ENCODE data around the gene RNU5D-1.
"Not testable (repeated sequence)": the region's sequence is repeated elsewhere in the genome, so short reads cannot be mapped to it uniquely, and the experiment has no call there.

The RNU5D-1 gene

DNA sequence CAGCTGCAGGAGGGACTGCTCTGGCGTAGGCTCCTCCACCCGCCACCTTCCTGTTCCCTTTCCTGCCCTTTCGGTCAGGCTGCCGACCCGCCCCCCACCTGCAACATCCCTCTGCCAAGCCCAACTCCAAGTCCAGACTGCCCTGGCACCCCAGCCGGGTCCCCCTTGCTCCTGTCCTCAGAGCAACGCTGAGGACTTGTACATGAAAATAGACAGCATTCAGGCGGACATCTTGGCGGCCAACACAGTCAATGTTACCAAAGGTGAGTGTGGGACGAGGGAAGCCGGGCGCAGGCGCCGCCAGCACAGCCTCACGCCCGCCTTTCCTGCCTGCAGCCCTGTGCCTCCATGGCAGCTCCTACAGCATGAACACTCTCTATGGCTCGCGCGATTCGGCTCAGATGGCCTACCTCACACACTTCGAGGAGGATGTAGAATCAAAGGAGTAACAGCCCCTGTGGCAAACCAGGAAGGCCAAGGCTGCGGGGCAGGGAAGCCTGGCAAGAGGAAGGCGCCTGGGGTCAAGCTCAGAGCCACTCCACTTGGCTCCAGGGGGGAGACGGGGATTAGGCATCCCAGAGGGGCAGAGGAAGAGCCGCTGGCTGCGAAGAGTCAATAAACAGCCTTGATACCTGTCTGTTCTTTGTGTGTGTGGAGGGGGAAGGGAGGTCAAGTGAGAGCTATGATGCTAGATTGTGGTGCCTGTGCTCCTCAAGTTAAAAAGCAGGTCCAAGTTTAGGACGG, 5.8 kb downstream of the RNU5D-1 start:
- no peak for DNase-seq

DNA sequence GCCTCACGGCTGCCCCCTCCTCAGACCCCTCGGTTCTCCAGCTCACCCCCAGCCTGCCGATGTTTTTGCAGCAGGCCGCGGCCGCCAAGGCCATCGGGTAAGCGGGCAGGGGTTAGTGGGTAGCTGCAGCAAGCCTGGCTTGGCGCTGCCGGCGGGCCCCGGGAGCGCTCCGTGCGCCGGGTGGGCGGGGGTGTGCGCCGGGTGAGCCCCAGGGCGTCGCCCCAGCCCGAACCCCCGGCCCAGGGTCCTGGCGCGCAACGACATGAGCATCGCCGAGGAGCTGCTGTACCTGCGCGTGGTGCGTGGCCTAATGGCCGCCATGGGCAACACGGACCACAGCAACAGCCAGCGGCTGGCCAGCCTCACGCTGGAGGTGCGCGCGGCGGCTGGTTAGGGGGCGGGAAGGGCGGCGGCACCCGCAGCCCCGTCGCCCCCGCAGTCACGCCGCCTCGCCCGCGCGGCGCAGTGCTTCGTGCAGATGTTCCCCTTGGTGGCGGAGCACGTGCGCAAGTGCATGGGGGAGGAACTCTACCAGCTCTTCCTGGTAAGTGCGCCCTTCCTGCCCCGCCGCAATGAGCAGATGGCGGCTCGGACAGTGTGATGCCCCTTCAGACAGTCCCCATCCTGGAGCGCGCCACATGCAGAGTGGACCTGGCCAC, 6.5 kb downstream of the RNU5D-1 start:
- no peak for DNase-seq

DNA sequence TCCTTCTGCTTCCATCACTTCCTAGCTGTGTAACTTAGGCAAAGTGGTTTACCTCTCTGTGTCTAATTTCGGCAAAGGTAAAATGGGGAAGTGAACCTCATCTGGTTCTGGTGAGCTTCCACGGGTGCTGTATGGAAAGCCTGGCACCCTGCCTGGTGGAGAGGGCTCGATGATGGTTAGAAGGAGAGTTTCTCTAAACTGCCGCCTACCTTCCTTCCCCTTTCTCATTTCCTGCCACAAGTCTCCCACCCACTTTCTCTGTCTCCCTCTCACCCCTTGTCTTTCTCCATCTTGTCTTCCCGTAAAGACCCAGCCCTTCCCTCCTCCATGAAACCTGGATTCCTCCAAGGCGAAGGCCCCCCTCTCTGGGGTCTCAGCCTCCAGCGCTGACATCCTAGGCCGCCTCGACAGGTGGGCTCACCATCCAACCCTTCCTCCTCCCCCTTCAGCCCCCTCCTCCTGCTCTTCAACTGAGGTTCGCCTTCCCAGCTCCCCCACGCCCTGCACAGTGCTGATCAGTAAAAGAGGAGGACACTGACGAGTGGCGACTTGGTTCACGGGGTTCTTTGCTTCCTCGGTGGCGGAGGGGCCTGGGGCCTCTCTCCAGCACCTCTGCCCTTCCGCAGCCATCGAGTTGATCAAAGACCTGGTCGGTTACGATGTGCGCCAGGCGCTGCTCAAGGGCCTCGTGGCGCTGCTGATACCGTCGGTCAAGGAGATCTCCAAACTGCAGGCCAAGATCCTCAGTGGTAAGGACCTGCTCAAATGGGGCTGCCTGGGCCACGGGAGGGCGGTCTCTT, 7.3 kb downstream of the RNU5D-1 start:
- DNase-seq = peak; percentile 59

DNA sequence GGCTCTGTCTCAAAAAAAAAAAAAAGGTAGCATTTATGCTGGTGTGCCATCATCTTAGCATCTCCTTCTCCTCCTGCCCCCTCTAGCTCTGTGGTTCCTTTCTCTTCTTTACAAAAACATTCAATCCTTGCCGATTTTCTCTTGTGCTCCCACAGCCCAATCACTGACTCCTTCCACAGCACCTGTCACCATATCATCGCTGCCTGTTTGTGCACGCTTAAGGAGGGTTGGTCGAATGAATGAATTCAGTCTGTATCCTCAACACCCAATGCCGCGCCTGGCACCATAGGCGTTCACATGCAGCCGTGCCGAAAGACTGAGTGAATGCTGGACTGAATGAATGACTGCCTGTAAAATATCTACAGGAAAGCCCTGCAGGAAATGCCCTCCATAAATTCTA, 7.9 kb downstream of the RNU5D-1 start:
- peak; percentile 40 for DNase-seq

DNA sequence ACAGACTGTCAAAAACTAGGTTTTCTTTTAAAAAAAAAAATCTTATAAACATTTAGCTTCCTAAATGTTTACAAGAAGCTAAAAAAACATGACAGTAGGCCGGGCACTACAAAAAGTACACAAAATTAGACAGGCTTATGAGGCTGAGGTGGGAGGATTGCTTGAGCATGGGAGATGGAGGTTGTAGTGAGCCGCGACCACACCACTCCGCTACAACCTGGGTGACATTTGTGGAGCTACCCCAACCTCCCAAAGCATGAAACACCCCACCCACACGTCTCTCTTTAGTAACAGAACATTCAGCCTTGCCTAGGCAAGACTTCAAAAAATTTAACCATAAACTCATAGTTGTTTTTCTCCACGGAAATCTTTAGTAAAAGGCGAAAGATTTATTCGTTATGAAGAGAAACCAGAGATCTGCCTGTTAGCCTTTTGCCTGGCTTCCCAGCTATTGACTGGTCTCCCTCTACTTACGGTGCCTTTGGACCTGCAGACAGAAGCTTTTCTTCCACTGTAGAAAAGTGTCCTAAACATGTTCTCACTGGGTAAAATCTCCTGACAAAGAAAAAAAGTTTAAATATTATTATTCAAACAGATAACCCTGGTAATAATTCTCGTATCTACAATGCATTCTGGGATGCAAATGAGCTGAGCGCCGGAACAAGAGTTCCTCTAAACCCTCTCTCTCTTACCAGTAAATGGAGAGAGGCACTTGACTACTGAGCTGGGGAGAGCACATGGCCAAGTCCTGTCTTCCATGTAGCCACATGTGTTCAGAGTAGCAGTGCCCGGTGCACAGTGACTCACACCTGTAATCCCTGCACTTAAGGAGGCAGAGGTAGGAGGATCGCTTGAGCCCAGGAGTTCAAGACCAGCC, 9.2 kb downstream of the RNU5D-1 start:
- peak; percentile 98 for DNase-seq

DNA sequence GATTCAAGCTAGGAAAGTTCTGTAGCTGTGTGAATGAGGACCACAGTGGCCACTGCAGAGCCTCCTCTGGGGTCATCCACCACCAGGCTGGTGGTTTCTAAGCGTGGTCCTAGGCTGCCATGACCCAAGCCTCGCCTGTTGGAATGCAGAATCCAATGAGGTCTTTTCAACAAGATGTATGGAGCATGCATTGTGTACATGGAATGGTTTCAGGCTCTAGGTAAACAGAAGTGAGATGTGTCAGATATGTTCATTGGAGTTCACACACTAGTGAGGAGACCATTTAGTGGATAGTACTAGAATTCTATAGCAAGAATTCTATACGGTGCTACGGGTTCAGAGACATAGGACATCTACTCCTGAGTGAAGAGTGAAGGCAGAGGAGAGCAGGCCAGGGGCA, 10.7 kb downstream of the RNU5D-1 start:
- no peak for DNase-seq

DNA sequence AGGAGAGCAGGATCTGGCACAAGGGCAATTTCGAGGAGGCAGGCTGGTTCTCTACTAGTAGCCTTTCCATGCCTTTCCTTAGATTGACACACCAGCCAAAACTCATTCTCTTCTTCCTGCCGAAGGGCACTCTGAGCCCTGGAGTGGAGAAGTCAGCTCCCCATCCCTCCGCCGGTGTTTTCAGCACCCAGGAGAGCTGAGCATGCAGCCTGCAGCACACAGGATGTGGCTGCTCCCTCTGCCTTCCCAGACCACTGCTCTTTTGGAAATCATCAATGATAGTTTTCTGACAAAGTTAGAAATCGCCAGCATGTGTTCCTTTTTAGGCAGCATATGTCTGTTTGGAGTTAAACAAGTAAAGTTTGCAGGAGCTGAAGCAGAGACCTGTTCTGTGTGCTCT, 11.7 kb downstream of the RNU5D-1 start:
- DNase-seq = no peak

DNA sequence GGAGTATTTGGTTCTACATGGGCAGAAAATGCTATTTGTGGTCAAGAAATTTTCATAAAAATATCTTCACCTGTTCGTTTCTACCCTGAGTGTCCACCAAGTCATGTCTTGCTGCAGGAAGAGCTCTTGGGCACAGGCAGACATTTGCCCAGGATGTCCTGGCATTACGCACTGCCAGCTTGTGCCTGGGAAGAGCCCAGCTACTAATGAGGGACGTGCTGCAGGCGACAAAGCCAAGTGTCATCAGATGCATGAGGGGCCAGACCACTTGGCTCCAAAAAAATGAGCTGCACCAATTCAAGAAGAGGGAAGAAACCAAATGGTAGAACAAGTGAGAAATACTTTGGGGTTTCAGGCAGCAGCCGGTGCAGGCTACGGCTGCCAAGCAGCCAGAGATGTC, 12.9 kb downstream of the RNU5D-1 start:
- no peak for DNase-seq

DNA sequence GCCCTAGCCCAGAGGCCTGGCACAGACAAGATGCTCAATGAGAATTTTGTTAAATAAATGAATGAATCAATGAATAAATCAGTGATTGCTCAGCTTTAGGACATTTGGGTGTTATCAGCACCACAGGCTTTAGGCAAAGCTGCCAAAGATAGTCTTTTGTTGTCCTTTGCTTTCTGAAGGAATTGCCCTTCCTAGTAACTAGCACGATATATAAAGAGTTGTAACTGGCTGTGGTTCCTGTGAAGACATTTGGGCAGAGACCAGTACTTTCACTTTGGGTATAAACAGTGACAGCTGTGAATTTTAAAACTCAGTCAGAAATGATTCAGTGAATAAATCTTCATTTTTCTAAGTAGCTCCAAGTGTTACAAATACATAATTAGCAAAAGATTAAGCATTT, 13.3 kb downstream of the RNU5D-1 start:
- DNase-seq = no peak

DNA sequence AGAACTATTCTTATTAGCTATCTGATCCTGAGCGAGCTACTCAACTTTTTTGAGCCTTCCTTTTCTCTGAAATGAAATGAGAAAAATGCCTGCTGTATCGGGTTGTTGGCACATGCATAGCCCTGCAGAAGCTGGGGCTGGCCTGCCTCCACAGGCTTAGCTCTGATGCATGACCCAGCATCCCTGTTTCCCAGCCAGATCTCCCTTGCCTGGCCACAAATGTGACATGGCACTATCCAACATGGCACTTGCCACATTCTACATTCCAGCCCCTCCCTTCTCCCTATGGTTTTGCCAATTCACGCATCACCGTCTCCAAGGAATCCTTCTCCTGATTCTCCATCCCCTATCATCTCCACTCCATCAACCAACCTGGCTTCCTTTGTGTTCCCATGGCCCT, 13.8 kb downstream of the RNU5D-1 start:
- DNase-seq = no peak

DNA sequence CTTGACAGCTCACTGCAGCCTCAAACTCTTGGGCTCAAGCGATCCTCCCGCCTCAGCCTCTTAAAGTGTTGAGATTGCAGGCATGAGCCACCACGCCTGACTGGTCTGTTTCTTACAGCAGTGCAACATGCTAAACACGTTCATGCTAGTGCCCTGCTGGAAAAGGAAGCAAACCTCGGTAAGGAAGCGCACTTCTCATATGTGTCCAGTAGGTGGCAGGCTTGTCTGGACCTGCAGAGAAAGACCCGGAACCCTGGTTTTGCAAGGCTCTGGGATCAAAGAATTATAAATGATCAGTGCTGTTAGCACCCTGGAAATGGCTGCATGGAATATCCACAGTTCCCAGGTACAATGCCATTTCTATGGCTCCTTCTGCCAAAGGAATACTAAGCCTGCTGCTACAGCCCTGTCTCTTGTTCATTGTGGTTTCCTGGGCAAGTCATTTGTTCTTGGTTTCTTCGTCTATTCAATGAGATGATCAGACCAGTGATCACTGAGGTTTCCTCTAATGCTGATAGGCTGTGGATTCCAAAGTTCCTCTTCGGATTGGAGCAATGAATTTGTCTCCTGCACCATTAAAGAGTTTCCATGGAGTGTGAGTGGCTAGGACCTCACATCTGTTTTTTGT, 15.9 kb downstream of the RNU5D-1 start:
- DNase-seq = peak; percentile 82

DNA sequence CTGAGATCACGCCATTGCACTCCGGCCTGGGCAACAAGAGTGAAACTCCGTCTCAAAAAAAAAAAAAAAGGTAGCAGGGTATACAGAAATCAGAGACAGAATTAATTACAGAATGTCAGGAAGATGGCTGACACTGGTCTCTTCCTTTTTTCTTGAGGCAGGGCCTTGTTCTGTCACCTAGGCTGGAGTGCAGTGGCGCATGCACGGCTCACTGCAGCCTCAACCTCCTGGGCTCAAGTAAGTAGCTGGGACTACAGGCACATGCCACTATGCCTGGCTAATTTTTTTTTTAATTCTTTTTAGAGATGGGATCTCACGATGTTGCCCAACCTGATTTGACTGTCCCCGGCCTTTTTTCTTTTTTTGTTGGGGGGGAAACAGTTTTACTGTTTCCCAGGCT, 16.4 kb downstream of the RNU5D-1 start:
- no peak for DNase-seq

DNA sequence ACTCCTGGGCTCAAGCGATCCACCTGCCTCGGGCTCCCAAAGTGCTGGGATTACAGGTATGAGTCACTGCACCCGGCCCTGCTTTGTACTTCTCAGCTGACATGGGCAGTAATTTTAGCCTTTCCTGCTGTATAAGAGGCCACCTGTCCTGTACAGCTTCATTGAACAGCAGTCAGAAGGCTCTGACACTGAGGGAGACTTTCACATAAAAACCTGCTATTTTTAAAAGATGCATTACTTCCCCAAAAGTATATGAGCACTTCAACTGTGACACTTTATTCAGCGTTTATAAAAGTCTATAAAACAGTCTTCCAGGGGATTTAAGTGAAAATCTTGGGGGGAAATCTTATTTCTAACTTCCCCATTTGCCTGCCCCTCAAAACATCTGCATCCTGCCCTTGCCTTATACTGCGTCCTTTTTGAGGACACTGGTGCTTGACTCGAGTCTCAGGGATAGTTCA, 17.6 kb downstream of the RNU5D-1 start:
- DNase-seq = no peak

DNA sequence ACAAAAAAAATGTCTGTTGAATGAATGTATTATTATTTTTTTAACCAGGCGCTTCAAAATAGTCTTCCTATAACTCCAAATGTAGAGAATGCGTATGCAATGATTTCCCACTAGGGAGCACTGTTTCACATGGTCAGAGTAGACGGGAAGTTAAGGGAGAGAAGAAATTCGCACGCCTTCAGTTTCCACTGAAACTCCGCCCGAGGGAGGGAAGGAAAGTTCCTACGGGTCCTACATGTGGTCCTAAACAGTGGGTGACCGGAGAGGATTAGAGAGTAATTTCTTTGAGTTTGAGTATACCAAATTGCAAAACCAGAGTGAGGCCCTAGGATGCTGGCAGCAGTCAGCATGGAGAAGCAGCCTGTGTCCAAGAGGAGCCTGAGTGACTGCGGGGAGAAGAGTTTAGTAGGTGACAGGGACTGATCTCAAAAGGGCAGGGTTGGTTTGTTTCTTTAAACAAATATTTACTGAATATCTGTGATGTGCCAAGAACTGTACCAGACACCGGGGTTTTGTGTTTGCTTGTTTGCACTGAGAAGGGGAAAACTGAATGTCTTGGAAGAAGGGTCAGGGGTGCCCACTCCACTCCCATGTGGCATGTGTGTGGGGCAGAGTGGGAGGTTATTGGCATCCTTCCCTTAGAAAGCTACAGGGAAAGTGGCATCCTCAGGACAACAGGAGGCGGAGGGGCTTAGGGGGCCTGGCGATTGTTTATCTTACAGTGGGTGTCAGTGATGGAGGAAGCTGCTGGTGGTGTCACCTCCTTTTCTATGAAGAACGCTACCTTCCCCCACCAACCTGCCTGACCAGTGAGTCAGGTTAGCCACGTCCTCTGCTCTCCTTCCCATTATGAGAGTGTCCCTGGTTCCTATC, 22.8 kb downstream of the RNU5D-1 start:
- peak; percentile 56 for DNase-seq

DNA sequence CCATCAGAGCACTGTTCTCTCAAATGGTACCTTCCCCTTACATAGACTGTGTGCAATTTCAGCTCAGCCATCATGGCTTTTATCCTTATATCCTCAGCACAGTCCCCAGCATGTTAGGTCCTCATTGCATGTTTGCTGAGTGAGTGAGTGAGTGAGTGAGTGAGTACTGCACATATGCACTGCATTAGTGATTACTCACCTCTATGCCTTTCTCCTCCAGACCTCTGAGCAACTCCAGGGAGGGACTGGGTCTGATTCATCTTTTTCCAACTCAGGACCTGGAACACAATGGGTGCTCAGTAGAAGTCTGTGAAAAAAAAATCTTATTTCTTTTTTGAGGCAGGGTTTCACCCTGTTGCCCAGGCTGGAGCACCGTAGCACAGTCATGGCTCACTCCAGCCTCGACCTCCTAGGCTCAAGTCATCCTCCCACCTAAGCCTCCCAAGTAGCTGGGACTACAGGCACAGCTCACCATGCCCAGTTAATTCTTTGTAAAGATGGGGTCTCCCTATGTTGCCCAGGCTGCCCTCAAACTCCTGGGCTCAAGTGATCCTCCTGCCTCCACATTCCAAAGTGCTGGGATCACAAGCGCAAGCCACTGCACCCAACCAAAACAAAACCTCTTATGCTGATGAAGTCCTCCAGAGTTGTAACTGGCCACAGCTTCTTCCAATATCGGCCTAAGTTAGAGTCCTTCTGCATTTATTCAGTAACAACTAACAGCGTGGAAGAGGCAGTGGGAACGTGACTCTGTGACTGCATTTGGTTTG, 23.7 kb downstream of the RNU5D-1 start:
- no peak for DNase-seq

DNA sequence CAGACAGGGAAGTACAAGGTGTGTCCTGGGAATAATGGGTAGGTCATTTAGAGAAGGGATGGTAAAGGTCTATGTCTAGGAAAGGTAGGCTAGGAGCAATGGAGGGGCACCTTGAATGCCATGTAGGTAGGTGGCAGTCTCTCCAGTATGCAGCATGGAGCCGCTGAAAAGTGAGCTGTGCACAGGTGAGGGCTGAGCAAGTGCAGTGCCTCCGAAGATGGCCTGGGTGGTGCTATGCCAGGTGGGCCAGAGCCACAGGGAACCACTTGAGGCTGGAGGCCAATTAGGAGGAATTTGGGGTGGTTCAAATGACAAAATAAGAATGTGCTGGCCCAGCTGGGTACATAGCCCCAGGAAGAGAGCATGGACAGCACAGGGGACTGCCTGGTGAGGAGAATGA, 25.0 kb downstream of the RNU5D-1 start:
- DNase-seq = no peak

DNA sequence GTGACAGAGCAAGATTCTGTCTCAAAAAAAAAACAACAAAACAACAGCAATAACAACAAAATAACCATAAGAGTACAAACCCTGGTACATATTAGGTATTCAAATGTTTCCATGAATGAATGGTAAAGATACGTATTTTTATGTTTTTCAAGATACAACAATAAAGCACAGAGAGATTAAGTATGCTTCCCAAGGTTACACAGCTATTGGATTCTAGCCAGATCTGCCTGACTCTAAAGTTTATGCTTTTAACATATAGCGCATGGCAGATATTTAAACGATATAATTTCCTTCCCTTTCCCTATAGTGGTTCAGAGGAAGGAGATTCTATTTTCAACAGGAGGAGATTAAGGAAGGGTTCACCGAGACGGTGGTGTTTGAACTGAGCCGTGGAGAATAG, 25.5 kb downstream of the RNU5D-1 start:
- DNase-seq = no peak

DNA sequence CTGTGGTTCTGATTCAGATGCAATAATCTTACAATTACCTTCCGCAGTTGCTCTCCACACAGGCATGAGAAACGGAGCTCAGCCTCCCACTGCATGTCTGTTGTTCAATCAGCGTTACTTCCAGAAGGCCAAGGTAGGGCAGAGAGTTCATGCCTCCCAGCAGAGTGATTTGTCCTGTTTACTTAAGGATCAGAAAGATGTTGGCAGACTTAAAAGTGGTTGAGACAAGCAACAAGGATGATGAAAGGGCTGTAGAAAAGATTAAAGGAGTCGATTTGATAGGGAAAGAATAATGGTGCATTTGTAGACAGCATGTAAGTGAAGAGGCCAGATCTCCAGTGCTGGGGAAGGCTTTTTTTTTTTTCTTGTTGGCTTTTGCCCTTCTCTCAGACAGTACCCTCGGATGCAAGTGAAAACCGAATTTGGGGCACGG, 29.8 kb downstream of the RNU5D-1 start:
- no peak for DNase-seq

DNA sequence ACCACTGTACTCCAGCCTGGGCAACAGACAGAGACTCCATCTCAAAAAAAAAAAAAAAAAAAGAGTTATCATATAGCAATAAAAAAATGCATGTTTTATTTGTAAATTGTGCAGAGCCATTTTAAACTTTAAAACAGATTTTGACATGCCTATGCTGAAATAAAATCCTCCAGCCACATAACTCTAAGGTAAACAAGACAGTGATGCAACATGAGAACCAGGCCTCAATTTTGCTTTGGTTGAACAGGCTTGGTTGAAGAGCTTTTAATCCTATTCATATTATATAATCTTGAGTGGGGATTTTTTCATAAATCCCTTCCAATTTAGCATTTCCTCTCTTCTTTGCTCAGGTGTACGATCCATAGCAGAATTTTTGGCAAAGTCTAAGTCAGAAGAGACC, 30.4 kb downstream of the RNU5D-1 start:
- no peak for DNase-seq

DNA sequence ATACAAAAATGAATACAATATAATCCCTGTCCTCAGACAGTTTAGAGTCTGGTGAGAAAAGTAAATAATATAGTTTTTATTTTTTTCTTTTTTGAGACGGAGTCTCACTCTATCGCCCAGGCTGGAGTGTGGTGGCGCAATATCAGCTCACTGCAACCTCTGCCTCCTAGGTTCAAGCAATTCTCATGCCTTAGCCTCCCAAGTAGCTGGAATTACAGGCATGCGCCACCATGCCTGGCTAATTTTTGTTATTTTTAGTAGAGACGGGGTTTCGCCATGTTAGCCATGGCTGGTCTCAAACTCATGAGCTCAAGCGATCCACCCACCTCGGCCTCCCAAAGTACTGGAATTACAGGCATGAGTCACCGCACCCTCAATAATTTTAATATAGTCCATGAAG, 31.6 kb downstream of the RNU5D-1 start:
- not testable (repeated sequence) for DNase-seq

All from activated CD4-positive, alpha-beta T cell treated with anti-CD3 and anti-CD28 coated beads, Interleukin-10, Interleukin-2, amounts not matched to agents 100 ng/mL and 50 ng/mL, durations not matched to agents 16 hours and 8 hours (primary cell).